ENCODE measurements around the gene PIK3IP1.
A peak's percentile ranks its signal among the peaks of the same experiment; 100 is the strongest.

PIK3IP1 gene

DNA sequence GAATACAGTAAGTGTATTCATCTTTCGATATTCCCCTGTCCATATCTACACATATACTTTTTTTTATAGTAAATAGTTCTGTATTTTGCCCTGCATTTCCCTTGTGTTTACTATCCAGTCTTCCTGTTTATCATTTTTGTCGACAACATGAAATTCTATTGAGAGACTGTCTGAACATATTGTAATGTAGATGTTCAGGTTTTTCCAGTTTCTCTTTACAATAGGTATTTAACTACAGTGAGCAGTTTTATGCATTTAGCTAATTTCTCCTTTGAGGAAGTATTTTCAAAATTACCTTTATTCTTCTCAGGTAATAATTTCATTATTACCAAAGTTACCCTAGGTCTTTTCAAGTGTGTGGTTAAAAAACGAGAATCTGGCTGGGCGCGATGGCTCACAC, 16.7 kb downstream of the PIK3IP1 start:
- H2BK12ac ChIP-seq (ENCODE audit: low read length) = no peak overlapping the region
- peaks cover 0 to 3% of the 10 kb centered on the region in 2 donors for H3K4me1 ChIP-seq (ENCODE audit: control insufficient read depth in 2 of 2, insufficient read depth in 1 of 2, low read depth in 1 of 2, low read length in 2 of 2)
- no peak overlapping the region for H2AK5ac ChIP-seq (ENCODE audit: low read depth, low read length)
- no CpG with 5 or more reads among the region's 5 CpGs for WGBS, 2 donors (ENCODE audit: extremely low coverage in 2 of 2, insufficient read length in 2 of 2, insufficient replicate concordance in 1 of 2)
- no peaks in the 10 kb centered on the region for H3K9me3 ChIP-seq (replicated peaks in 1 of 2; ENCODE audit: control insufficient read depth in 2 of 2, insufficient read depth in 1 of 2, low read depth in 1 of 2, low read length in 2 of 2)
- H2BK5ac ChIP-seq (ENCODE audit: low read length) = no peak overlapping the region
- no peak overlapping the region for H3K27ac ChIP-seq (replicated peaks; ENCODE audit: low read length)
- H4K91ac ChIP-seq (ENCODE audit: low read depth, low read length, poor library complexity) = no peak overlapping the region
- no peak overlapping the region for H2BK120ac ChIP-seq (ENCODE audit: low read depth, low read length)
- no peak overlapping the region for H3K4ac ChIP-seq (ENCODE audit: low read length)
- no peak overlapping the region for H3K4me3 ChIP-seq (ENCODE audit: low read length in 2 of 2)
- H3K9ac ChIP-seq (ENCODE audit: low read depth, low read length, poor library complexity) = no peak overlapping the region
- no peak overlapping the region for H3K14ac ChIP-seq (ENCODE audit: low read length)
- H3K23ac ChIP-seq (ENCODE audit: low read depth, low read length, poor library complexity) = no peak overlapping the region
- H3K36me3 ChIP-seq (replicated peaks in 1 of 2; ENCODE audit: control insufficient read depth in 2 of 2, insufficient read depth in 2 of 2, low read length in 2 of 2) = peaks cover 30 to 89% of the 10 kb centered on the region in 2 donors
- H2BK15ac ChIP-seq (ENCODE audit: low read length) = no peak overlapping the region
- H2AFZ ChIP-seq (ENCODE audit: low read length) = no peak overlapping the region
- H4K8ac ChIP-seq (ENCODE audit: low read depth, low read length) = no peak overlapping the region
- H3K18ac ChIP-seq (ENCODE audit: low read length) = no peak overlapping the region
- no peaks in the 10 kb centered on the region for H3K27me3 ChIP-seq (ENCODE audit: control insufficient read depth in 3 of 3, insufficient read depth in 3 of 3, low read depth in 1 of 3, low read length in 3 of 3)
- DNase-seq (ENCODE audit: low spot score) = no peak
- H3K4me2 ChIP-seq (ENCODE audit: insufficient read depth, low read length, poor library complexity, severe bottlenecking) = no peak overlapping the region
- no peaks in the 10 kb centered on the region for H3K79me1 ChIP-seq (ENCODE audit: low read depth, low read length)

DNA sequence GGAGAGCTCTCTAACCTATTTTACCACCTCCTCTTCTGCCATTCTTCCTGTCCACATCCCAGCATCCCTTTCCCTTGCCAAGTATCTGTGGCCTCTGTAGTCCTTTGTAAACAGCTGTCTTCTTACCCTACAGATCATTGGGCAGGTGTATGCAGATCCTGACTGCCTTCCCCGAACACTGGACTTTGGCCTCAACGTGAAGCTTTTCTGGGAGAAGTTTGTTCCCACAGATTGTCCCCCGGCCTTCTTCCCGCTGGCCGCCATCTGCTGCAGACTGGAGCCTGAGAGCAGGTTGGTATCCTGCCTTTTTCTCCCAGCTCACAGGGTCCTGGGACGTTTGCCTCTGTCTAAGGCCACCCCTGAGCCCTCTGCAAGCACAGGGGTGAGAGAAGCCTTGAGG, 17.3 kb downstream of the PIK3IP1 start:
- Histone ChIP-seq H3K14ac (ENCODE audit: low read length) (no peak overlapping the region), H4K8ac (ENCODE audit: low read depth, low read length) (no peak overlapping the region), H3K4me1 (ENCODE audit: control insufficient read depth in 2 of 2, insufficient read depth in 1 of 2, low read depth in 1 of 2, low read length in 2 of 2) (peaks cover 0 to 3% of the 10 kb centered on the region in 2 donors), H2AFZ (ENCODE audit: low read length) (no peak overlapping the region), H3K9ac (ENCODE audit: low read depth, low read length, poor library complexity) (no peak overlapping the region), H3K4me3 (ENCODE audit: low read length in 2 of 2) (no peak overlapping the region), H3K18ac (ENCODE audit: low read length) (no peak overlapping the region), H3K79me1 (ENCODE audit: low read depth, low read length) (no peaks in the 10 kb centered on the region), H3K27me3 (ENCODE audit: control insufficient read depth in 3 of 3, insufficient read depth in 3 of 3, low read depth in 1 of 3, low read length in 3 of 3) (no peaks in the 10 kb centered on the region), H2AK5ac (ENCODE audit: low read depth, low read length) (no peak overlapping the region), H4K91ac (ENCODE audit: low read depth, low read length, poor library complexity) (no peak overlapping the region), H2BK120ac (ENCODE audit: low read depth, low read length) (no peak overlapping the region), H3K4ac (ENCODE audit: low read length) (no peak overlapping the region), H2BK12ac (ENCODE audit: low read length) (no peak overlapping the region), H3K23ac (ENCODE audit: low read depth, low read length, poor library complexity) (no peak overlapping the region), H2BK15ac (ENCODE audit: low read length) (no peak overlapping the region), H3K36me3 (replicated peaks in 1 of 2; ENCODE audit: control insufficient read depth in 2 of 2, insufficient read depth in 2 of 2, low read length in 2 of 2) (peaks cover 28 to 88% of the 10 kb centered on the region in 2 donors), H3K4me2 (ENCODE audit: insufficient read depth, low read length, poor library complexity, severe bottlenecking) (no peak overlapping the region), H3K9me3 (replicated peaks in 1 of 2; ENCODE audit: control insufficient read depth in 2 of 2, insufficient read depth in 1 of 2, low read depth in 1 of 2, low read length in 2 of 2) (no peaks in the 10 kb centered on the region), H2BK5ac (ENCODE audit: low read length) (no peak overlapping the region), H3K27ac (replicated peaks; ENCODE audit: low read length) (no peak overlapping the region)
- no peak for DNase-seq (ENCODE audit: low spot score)
- WGBS, 2 donors (ENCODE audit: extremely low coverage in 2 of 2, insufficient read length in 2 of 2, insufficient replicate concordance in 1 of 2) = no CpG with 5 or more reads among the region's 6 CpGs

DNA sequence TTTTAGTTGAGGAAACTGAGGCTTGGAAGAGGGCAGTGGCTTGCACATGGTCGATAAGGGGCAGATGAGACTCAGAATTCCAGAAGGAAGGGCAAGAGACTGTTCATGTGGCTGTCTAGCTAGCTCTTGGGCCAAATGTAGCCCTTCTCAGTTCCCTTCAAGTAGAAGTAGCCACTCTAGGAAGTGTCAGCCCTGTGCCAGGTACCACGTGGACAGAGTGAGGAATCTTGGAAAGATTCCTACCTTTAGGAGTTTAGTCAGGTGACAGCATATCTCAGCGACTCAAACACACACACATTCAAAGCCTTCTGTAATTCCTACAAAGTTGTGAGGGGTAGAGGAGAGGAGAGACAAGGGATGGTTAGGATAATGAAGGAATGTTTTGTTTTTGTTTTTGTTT, 18.3 kb downstream of the PIK3IP1 start:
- H3K23ac ChIP-seq (ENCODE audit: low read depth, low read length, poor library complexity) = no peak overlapping the region
- peaks cover 26 to 82% of the 10 kb centered on the region in 2 donors for H3K36me3 ChIP-seq (replicated peaks in 1 of 2; ENCODE audit: control insufficient read depth in 2 of 2, insufficient read depth in 2 of 2, low read length in 2 of 2)
- H3K4me2 ChIP-seq (ENCODE audit: insufficient read depth, low read length, poor library complexity, severe bottlenecking) = no peak overlapping the region
- H3K18ac ChIP-seq (ENCODE audit: low read length) = no peak overlapping the region
- no peaks in the 10 kb centered on the region for H3K27me3 ChIP-seq (ENCODE audit: control insufficient read depth in 3 of 3, insufficient read depth in 3 of 3, low read depth in 1 of 3, low read length in 3 of 3)
- no peak overlapping the region for H2AFZ ChIP-seq (ENCODE audit: low read length)
- H2BK120ac ChIP-seq (ENCODE audit: low read depth, low read length) = no peak overlapping the region
- H3K27ac ChIP-seq (replicated peaks; ENCODE audit: low read length) = no peak overlapping the region
- no peak overlapping the region for H4K91ac ChIP-seq (ENCODE audit: low read depth, low read length, poor library complexity)
- no peak overlapping the region for H4K8ac ChIP-seq (ENCODE audit: low read depth, low read length)
- H2AK5ac ChIP-seq (ENCODE audit: low read depth, low read length) = no peak overlapping the region
- no peak overlapping the region for H3K14ac ChIP-seq (ENCODE audit: low read length)
- no CpG with 5 or more reads among the region's 3 CpGs for WGBS, 2 donors (ENCODE audit: extremely low coverage in 2 of 2, insufficient read length in 2 of 2, insufficient replicate concordance in 1 of 2)
- H3K4me1 ChIP-seq (ENCODE audit: control insufficient read depth in 2 of 2, insufficient read depth in 1 of 2, low read depth in 1 of 2, low read length in 2 of 2) = peaks cover 0 to 3% of the 10 kb centered on the region in 2 donors
- H3K79me1 ChIP-seq (ENCODE audit: low read depth, low read length) = no peaks in the 10 kb centered on the region
- no peak for DNase-seq (ENCODE audit: low spot score)
- no peak overlapping the region for H2BK15ac ChIP-seq (ENCODE audit: low read length)
- no peak overlapping the region for H2BK5ac ChIP-seq (ENCODE audit: low read length)
- no peak overlapping the region for H3K4ac ChIP-seq (ENCODE audit: low read length)
- H3K9ac ChIP-seq (ENCODE audit: low read depth, low read length, poor library complexity) = no peak overlapping the region
- H2BK12ac ChIP-seq (ENCODE audit: low read length) = no peak overlapping the region
- no peaks in the 10 kb centered on the region for H3K9me3 ChIP-seq (replicated peaks in 1 of 2; ENCODE audit: control insufficient read depth in 2 of 2, insufficient read depth in 1 of 2, low read depth in 1 of 2, low read length in 2 of 2)
- H3K4me3 ChIP-seq (ENCODE audit: low read length in 2 of 2) = no peak overlapping the region

DNA sequence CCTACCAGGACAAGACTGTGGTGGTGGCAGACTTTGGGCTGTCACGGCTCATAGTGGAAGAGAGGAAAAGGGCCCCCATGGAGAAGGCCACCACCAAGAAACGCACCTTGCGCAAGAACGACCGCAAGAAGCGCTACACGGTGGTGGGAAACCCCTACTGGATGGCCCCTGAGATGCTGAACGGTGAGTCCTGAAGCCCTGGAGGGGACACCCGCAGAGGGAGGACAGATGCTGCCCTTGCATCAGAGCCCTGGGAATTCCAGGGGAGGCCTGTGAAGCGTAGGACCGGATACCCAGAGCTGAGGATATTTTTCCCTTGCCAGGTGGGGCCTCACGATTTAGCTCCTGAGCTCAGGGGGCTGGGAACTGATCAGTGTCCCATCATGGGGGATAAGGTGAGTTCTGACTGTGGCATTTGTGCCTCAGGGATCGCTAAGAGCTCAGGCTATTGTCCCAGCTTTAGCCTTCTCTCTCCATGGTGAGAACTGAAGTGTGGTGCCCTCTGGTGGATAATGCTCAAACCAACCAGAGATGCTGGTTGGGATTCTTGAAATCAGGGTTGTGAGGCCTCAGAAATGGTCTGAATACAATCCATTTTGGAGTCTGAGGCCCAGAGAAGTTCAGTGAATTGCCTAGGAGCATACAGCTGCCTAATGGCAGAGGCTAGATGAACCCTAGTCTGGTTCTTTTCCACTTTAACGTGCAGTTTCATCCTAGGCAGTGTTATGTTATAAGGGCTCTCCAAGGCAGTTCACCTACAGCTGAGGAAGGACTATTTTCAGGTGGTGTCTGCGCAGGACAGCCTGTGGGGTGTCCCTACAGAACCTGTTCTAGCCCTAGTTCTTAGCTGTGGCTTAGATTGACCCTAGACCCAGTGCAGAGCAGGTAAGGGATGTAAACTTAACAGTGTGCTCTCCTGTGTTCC, 19.5 kb downstream of the PIK3IP1 start:
- DNase-seq (ENCODE audit: low spot score) = peak; percentile 52
- Histone ChIP-seq H2BK15ac (ENCODE audit: low read length) (no peak overlapping the region), H3K18ac (ENCODE audit: low read length) (peak overlapping the region; percentile 13), H2BK12ac (ENCODE audit: low read length) (no peak overlapping the region), H2BK120ac (ENCODE audit: low read depth, low read length) (no peak overlapping the region), H3K27ac (replicated peaks; ENCODE audit: low read length) (peak overlapping the region; percentile 26), H2AFZ (ENCODE audit: low read length) (peak overlapping the region; percentile 31), H3K79me1 (ENCODE audit: low read depth, low read length) (no peaks in the 10 kb centered on the region), H2BK5ac (ENCODE audit: low read length) (peak overlapping the region; percentile 30), H3K23ac (ENCODE audit: low read depth, low read length, poor library complexity) (no peak overlapping the region), H3K14ac (ENCODE audit: low read length) (no peak overlapping the region), H3K9me3 (replicated peaks in 1 of 2; ENCODE audit: control insufficient read depth in 2 of 2, insufficient read depth in 1 of 2, low read depth in 1 of 2, low read length in 2 of 2) (no peaks in the 10 kb centered on the region), H3K27me3 (ENCODE audit: control insufficient read depth in 3 of 3, insufficient read depth in 3 of 3, low read depth in 1 of 3, low read length in 3 of 3) (no peaks in the 10 kb centered on the region), H4K8ac (ENCODE audit: low read depth, low read length) (no peak overlapping the region), H3K4ac (ENCODE audit: low read length) (no peak overlapping the region), H3K4me1 (ENCODE audit: control insufficient read depth in 2 of 2, insufficient read depth in 1 of 2, low read depth in 1 of 2, low read length in 2 of 2) (peaks cover 0 to 3% of the 10 kb centered on the region in 2 donors), H4K91ac (ENCODE audit: low read depth, low read length, poor library complexity) (no peak overlapping the region), H3K36me3 (replicated peaks in 1 of 2; ENCODE audit: control insufficient read depth in 2 of 2, insufficient read depth in 2 of 2, low read length in 2 of 2) (peaks cover 24 to 80% of the 10 kb centered on the region in 2 donors), H3K4me2 (ENCODE audit: insufficient read depth, low read length, poor library complexity, severe bottlenecking) (no peak overlapping the region), H2AK5ac (ENCODE audit: low read depth, low read length) (peak overlapping the region; percentile 37), H3K9ac (ENCODE audit: low read depth, low read length, poor library complexity) (peak overlapping the region; percentile 75), H3K4me3 (ENCODE audit: low read length in 2 of 2) (no peak overlapping the region)
- no CpG with 5 or more reads among the region's 15 CpGs for WGBS, 2 donors (ENCODE audit: extremely low coverage in 2 of 2, insufficient read length in 2 of 2, insufficient replicate concordance in 1 of 2)

Data from neuronal stem cell (in vitro differentiated cells).